SU-DHL-6 (cell line): ENCODE measurements around the gene UGP2.

Source experiments
- H2AFZ ChIP-seq: fragments of 200-600 bp; sonication (generic); 2 replicates; pipeline ENCODE4 v1.6.1; 2014; ENCODE audit warnings: low read depth, mild to moderate bottlenecking, moderate library complexity, mixed read lengths, antibody characterized with exemption, low read length; ENCODE audit not compliant: severe bottlenecking
- H3F3A ChIP-seq: fragments of 200-600 bp; shearing (Covaris generic); 2 replicates; pipeline ENCODE4 v1.6.0; 2016; ENCODE audit warnings: antibody characterized with exemption, mild to moderate bottlenecking; ENCODE audit not compliant: insufficient read depth
- H3K27ac ChIP-seq: fragments of 200-600 bp; sonication (generic); 2 replicates; pipeline ENCODE4 v1.5.1; 2016; ENCODE audit warnings: low read depth, mild to moderate bottlenecking, low read length, moderate library complexity, mixed read lengths
- H3K27me3 ChIP-seq: fragments of 200-600 bp; sonication (generic), shearing (Covaris generic); 2 replicates; pipeline ENCODE4 v1.6.0; 2014; ENCODE audit warnings: mild to moderate bottlenecking, low read length
- H3K36me3 ChIP-seq: fragments of 200-600 bp; sonication (generic); 2 replicates; pipeline ENCODE4 v1.6.1; 2014; ENCODE audit warnings: mild to moderate bottlenecking, low read length, mixed read lengths
- H3K4me2 ChIP-seq: fragments of 300-600, 200-600 bp; shearing (Covaris generic), sonication (generic); 2 replicates; pipeline ENCODE4 v1.6.0; 2014; ENCODE audit warnings: low read length, low read depth, mild to moderate bottlenecking; ENCODE audit not compliant: poor library complexity, severe bottlenecking
- H3K4me3 ChIP-seq: fragments of 200-600 bp; sonication (generic); 2 replicates; pipeline ENCODE4 v1.5.1; 2014; ENCODE audit warnings: antibody characterized with exemption, low read length, mild to moderate bottlenecking, mixed read lengths; ENCODE audit not compliant: insufficient read depth, poor library complexity, severe bottlenecking
- H3K79me2 ChIP-seq: fragments of 200-600 bp; sonication (generic); 2 replicates; pipeline ENCODE4 v1.6.1; 2014; ENCODE audit warnings: mild to moderate bottlenecking, low read length, moderate library complexity; ENCODE audit not compliant: insufficient read depth
- H3K9ac ChIP-seq: fragments of 200-600 bp; sonication (generic); 2 replicates; pipeline ENCODE4 v1.7.0; 2014; ENCODE audit warnings: mild to moderate bottlenecking, low read length
- H3K9me2 ChIP-seq: fragments of 200-600 bp; sonication (generic); replicated peaks from 2 replicates; pipeline ENCODE4 v1.6.1; 2014; ENCODE audit warnings: low read length; ENCODE audit not compliant: insufficient read depth
- H3K9me3 ChIP-seq: fragments of 200-600 bp; sonication (generic); 2 replicates; pipeline ENCODE4 v1.6.1; 2014; ENCODE audit warnings: low read length, mixed read lengths; ENCODE audit not compliant: insufficient read depth
- H4K20me1 ChIP-seq: fragments of 200-600 bp; sonication (generic); 2 replicates; pipeline ENCODE4 v1.6.1; 2014; ENCODE audit warnings: low read depth, mild to moderate bottlenecking, antibody characterized with exemption, low read length, moderate library complexity, mixed read lengths
- CTCF ChIP-seq: fragments of 200-600 bp; sonication (generic); IDR thresholded peaks from one replicate; pipeline ENCODE4 v1.5.1; 2017; ENCODE audit warnings: antibody characterized with exemption, mild to moderate bottlenecking, low read length, moderate library complexity; ENCODE audit not compliant: insufficient read depth, poor library complexity, severe bottlenecking
- EZH2phosphoT487 ChIP-seq: fragments of 200-600 bp; sonication (generic), shearing (Covaris generic); conservative IDR thresholded peaks from 2 replicates; pipeline ENCODE4 v1.6.1; 2018; ENCODE audit warnings: mild to moderate bottlenecking, antibody characterized with exemption, low read length, moderate library complexity, mixed read lengths

Gene UGP2

GRCh38 chr2:63820969-63821368 lies 20.7 kb upstream of the UGP2 start:
- Histone ChIP-seq H3K36me3 (no peaks in the 10 kb centered on the region), H4K20me1 (no peaks in the 10 kb centered on the region), H3K9me3 (no peaks in the 10 kb centered on the region), H3K4me3 (no peak overlapping the region), H3K27me3 (no peaks in the 10 kb centered on the region), H3K27ac (no peak overlapping the region), H3K79me2 (no peaks in the 10 kb centered on the region), H2AFZ (no peak overlapping the region), H3K4me2 (no peak overlapping the region), H3K9me2 (no peaks in the 10 kb centered on the region), H3F3A (no peaks in the 10 kb centered on the region), H3K9ac (no peak overlapping the region)
- TF ChIP-seq EZH2phosphoT487, result no peak
- TF ChIP-seq CTCF, result no peak

GRCh38 chr2:63821396-63821795 lies 20.3 kb upstream of the UGP2 start:
- Histone ChIP-seq H3K9me2 (no peaks in the 10 kb centered on the region), H3K9me3 (no peaks in the 10 kb centered on the region)

GRCh38 chr2:63822478-63822877 lies 19.2 kb upstream of the UGP2 start:
- H4K20me1 ChIP-seq, result no peaks in the 10 kb centered on the region
- H3K36me3 ChIP-seq, result no peaks in the 10 kb centered on the region
- H3K9me2 ChIP-seq, result no peaks in the 10 kb centered on the region
- no peak overlapping the region for H3K4me3 ChIP-seq
- H3K9me3 ChIP-seq, result no peaks in the 10 kb centered on the region
- no peak overlapping the region for H3K4me2 ChIP-seq
- no peaks in the 10 kb centered on the region for H3K79me2 ChIP-seq
- H3K9ac ChIP-seq, result no peak overlapping the region
- H2AFZ ChIP-seq, result no peak overlapping the region
- no peaks in the 10 kb centered on the region for H3K27me3 ChIP-seq
- TF ChIP-seq EZH2phosphoT487 (no peak), CTCF (no peak)
- H3F3A ChIP-seq, result no peaks in the 10 kb centered on the region
- H3K27ac ChIP-seq, result no peak overlapping the region

More at GRCh38 chr2:63821396-63821795, 20.3 kb upstream of the UGP2 start:
- Histone ChIP-seq H4K20me1 (no peaks in the 10 kb centered on the region), H3K36me3 (no peaks in the 10 kb centered on the region), H3K4me3 (no peak overlapping the region), H3F3A (no peaks in the 10 kb centered on the region), H3K9ac (no peak overlapping the region), H3K4me2 (no peak overlapping the region), H3K27me3 (no peaks in the 10 kb centered on the region), H3K27ac (no peak overlapping the region), H2AFZ (no peak overlapping the region), H3K79me2 (no peaks in the 10 kb centered on the region)
- no peak for TF ChIP-seq EZH2phosphoT487

- no peaks in the 10 kb centered on the region for H4K20me1 ChIP-seq
- no peaks in the 10 kb centered on the region for H3K27me3 ChIP-seq
- H3F3A ChIP-seq, result no peaks in the 10 kb centered on the region
- H3K4me2 ChIP-seq, result no peak overlapping the region
- TF ChIP-seq CTCF (no peak), EZH2phosphoT487 (no peak)
- H3K36me3 ChIP-seq, result no peaks in the 10 kb centered on the region
- H3K79me2 ChIP-seq, result no peaks in the 10 kb centered on the region
- no peaks in the 10 kb centered on the region for H3K9me2 ChIP-seq
- no peak overlapping the region for H3K4me3 ChIP-seq
- no peak overlapping the region for H3K27ac ChIP-seq
- H3K9me3 ChIP-seq, result no peaks in the 10 kb centered on the region
- no peak overlapping the region for H2AFZ ChIP-seq
- H3K9ac ChIP-seq, result no peak overlapping the region
Observed at GRCh38 chr2:63827749-63828148, 13.9 kb upstream of the UGP2 start.
